HG03064 (cell line): Measurements from ENCODE around the gene TMOD2.

Experiments used
- ATAC-seq: cut with Tn5 transposase; IDR thresholded peaks from one replicate; pipeline ENCODE4 v1.9.1; 2021; ENCODE audit warnings: low read depth; ENCODE audit not compliant: unreplicated experiment

Gene TMOD2

DNA sequence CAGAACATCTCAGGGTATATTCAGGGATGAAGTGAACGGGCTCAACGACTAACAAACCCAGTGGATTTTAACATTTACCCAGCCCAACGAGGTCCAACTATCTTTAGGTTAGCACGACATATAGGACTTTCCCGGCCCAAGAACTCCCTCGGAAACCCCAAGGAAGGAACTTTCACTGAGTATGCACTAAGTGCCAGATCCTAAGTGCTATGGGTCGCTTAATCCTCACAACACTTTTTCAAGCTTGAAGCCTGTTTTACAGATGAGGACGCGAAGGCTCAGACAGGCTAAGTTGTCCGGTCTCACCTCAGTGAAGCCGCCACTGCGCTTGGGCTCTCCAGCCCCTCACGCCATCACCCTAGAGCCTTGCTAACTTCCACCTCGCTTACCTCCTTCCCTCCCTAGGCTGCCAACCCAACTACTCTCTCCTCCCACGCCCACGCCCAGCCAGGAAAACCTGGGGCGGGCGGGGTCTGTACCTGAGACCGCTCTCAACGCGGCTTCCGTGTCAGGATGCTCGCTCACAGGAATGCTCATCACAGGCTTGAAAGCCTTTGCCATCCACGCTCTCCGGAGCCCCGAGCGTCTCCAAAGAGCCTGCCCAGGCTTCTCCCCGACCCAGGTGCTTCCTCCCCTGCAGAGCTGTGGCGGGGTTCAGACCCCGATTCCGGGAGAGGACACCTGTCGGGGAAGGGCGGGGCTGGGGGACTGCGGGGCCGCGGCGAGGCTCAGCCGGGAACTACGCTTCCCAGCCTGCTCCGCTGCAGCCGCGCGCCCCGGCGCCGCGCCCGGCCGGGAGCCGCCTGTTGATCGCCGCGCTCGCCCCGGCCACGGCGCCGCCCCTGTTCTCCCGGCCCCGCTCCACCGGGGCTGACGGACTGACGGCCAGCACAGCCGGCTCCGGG is at the start of gene TMOD2:
TSS of gene TMOD2 (plus strand) at position 806 of the 905 bp plus-strand sequence. CDS start 14,845 bp downstream, outside the sequence.
- peak; percentile 78 for ATAC-seq

DNA sequence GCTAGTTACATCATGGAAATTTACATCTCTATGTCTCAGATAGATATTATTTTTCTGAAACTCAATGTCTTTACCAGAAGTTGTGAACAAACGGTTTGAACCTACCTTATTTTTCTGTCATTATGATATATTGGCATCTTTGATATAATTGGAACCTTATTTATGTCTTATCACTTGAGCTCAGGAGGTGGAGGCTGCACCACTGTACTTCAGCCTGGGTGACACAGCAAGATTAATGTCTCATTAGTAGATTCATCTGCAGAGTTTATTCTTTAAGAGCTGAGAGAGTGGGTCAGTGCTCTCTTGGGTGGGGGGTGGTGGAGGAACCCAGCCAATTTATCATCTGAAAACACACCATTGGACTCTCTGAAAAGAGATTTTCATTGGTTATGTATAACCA is 48.7 kb upstream of the TMOD2 start:
- no peak for ATAC-seq

DNA sequence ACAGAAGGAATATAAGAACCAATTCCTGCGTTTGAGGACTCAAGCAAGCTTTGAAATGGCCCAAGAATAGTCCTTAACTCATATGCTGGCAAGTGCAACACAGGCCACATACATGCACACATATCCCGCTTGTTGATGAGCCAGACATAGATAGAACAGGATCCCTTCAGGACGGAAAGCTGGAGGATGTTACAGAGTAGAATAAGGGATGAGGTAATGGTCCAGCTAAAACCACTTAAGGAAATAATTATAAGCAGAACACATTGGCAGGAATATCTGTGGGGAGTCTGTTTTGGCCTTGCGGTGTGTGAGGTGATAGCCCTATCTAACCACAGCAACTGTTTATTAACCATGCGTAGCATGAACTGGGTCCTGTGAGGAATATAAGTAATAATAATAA is 45.1 kb upstream of the TMOD2 start:
- ATAC-seq: no peak

DNA sequence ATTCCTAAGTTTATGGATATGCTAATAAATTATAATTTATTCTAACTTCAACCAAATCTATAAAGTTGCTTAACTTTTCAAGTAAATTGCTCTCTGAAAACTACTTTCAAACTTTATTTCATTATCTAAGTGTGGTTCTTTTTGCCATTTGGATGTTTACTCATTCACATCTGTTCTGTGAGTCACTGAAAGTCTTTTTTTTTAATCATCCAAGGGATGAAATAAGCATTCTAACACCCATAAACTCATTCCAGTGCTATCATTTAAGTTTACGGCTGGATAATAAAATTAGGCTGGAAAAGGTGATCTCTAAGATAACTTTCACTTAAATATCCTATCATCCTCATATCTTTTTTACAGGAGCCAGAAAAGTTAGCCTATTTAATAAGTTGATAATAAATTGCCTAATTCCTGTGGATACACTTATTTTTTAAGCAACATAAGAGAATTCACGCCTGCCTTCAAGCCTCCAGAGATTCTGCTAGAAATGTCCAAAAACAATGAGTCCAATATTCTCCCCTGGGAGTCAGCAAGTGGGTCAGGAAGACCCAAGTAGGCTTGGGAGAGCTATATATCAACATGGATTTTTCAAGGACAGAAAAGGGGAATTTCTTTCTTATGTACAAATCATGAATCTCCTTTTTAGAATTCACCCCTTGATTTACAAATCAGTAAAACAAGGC is 44.3 kb upstream of the TMOD2 start:
- no peak for ATAC-seq

DNA sequence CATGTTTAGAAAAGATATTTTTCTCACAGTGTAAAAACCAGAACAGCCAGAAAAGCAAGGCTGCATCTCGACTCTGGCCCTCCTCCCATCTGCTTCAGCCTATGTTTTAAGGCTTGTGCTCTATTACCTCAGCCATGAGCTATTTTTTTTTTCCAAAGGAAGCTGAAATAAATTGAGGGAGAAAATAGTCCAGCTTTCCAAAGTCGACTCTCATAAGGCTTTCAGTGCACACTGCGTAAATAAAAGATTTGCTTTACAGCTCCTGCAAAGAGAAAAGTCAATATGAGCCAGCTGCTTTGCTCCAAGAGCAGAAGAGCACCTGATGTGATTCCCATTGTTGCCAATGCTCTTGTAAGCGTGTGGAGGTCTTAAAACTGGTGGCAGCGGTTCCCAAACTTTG is 43.4 kb upstream of the TMOD2 start:
- no peak for ATAC-seq

DNA sequence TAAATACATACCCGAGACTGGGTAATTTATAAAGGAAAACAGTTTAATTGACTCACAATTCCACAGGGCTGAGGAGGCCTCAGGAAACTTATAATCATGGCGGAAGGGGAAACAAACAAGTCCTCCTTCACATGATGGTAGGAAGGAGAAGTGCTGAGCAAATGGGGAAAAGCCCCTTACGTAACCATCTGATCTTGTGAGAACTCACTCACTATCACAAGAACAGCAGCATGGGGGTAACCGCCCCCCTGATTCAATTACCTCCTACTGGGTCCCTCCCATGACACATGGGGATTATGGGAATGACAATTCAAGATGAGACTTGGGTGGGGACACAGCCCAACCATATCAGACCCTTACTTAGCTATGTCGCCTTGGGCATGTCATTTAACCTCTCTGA is 42.4 kb upstream of the TMOD2 start:
- no peak for ATAC-seq

DNA sequence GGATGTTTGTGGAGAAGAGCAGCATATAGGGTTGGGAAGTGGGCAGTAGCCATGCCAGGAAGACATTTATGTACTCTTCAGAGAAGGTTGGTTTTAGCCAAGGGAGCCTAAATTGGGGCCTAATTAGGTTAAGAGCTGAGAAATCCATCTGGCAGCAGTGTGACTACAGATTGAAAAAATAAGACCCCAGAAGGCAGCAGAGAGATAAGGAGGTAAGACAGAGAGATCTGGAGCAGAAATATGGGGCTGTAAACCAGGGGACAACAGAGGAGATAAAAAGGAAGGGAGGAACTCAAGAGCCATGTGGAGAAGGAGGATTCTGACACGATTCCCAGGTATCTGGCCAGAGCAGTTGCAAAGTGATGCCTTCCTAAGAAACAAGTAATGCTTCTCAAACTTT is 37.2 kb upstream of the TMOD2 start:
- ATAC-seq: no peak

DNA sequence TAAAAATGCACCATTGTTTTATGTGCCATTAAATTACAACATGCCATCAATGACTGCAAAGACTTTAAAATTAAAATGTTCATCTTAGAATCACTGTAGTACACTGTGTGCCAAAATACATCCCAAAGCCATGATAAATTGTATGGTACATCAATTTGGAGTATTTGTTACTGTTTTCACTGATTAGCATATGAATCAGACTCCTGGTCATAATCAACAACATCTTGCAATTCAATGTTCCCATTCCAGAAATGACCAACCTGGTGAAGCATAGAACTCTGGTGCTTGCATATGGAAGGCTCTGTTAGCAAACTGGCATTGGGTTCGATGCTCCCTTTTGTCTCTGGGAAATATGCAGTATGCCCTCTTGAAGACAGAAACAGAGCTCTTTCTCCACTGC is 36.5 kb upstream of the TMOD2 start:
- no peak for ATAC-seq

DNA sequence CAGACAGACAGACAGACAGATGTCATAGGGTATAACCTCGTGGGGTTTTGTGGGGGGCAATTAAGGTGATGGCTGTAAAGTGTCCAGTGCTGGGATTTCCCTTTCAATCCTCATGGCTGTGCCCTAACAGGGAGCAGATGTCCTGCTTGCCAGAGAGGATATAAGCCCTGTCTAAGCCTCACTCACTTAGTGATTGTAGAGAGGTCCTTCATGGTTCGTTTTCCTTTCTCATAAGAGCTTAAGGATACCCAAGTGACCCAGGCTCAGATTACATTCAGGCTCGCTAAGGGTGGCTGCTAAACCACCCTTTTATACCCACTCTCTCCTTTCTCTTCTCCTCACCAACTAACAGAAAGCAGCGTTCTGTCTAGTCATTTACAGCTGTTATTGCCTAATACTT is 33.2 kb upstream of the TMOD2 start:
- no peak for ATAC-seq

DNA sequence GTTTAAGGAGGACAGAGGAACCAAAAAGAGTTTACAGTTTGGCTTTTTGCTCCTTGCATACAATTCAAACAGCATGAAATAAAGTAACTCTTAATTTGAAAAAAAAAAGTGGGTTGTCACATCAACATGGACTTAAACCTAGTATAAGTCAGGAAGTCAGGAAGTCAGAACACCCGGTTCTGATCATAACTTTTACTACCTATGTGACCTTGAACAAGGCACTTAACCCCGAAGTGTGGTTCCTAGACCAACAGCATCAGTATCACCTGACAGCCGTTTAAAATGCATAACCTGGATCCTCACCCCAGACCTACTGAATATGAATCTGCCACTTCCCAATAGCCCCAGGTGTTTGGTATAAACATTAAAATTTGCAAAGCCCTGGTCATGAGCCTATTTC is 32.7 kb upstream of the TMOD2 start:
- no peak for ATAC-seq

DNA sequence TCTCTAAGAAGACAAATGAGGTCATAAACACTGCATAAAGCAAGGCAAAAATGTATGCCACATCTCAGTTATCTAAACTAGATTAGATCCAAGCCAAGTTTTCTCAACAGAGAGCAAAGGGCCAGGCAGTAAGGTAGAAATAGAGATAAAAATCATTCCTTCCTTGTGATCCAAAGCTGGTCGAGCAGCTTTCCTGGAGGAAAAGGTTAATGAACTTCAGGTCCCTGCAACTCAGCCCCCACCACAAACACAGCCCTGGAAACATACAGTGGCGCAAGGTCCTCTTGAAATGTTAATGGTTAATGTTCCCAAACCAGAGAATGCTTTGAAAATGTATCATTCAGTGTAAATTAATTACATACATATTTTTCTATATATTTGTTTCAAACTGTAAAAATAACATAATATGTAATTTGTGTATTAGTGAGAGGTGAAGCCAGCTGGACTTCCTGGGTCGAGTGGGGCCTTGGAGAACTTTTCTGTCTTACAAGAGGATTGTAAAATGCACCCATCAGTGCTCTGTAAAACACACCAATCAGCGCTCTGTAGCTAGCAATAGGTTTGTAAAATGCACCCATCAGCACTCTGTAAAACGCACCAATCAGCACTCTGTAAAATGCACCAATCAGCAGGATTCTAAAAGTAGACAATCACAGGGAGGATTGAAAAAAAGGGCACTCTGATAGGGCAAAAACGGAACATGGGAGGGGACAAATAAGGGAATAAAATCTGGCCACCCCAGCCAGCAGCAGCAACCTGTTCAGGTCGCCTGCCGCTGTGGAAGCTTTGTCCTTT is 31.0 kb upstream of the TMOD2 start:
- no peak for ATAC-seq

DNA sequence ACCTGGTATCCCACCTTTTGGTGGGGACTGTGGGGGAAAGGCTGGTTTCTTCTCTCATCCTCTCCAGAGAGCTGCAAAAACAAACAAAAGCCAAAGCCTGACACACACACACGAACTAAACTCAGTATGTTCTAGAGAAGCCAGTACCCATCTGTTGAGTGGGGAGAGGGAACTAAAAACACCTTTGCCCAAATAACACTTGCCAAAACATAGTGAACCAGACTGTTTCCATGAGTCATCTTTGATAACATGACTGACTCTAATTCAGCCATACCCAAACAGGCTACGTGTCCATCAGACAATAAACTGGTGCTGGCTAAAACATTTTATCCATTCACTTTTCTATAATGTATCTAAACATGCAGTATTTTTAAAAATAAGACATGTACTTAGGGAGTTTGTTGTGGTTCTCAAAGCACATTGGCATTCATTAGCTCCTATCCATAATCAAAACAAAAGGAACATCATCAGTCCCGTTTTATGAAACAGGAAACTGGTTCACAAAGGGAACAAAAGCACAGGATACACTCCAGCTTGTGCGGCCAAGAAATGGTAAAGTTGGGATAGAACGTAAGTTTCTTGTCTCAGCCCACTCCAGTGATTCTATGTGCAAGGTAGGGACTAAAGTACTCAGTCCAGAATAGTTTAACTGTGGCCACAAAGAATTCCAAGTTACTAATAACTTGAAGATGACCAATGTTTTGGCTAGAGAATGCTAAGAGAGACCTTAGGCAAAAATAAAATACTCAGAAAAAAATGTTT is 30.0 kb upstream of the TMOD2 start:
- no peak for ATAC-seq

DNA sequence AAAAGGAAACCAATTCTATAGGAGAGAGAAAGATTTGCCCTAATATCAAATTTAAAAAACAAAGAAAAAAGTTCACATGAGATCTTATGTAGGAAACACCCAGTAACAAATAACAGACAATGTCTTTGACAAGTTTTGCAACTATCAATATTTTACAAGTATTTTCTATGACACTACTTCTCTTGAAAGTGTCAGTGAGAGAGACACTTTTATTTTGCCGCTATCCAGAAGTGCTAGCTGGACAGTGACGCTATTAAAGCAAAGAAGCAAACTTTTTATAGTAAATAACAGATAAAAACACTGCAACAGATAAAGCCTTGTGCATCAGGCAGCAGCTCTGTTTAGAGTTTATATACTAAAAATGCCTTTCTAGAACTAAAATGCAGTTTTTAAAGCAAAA is 27.2 kb upstream of the TMOD2 start:
- ATAC-seq: no peak

DNA sequence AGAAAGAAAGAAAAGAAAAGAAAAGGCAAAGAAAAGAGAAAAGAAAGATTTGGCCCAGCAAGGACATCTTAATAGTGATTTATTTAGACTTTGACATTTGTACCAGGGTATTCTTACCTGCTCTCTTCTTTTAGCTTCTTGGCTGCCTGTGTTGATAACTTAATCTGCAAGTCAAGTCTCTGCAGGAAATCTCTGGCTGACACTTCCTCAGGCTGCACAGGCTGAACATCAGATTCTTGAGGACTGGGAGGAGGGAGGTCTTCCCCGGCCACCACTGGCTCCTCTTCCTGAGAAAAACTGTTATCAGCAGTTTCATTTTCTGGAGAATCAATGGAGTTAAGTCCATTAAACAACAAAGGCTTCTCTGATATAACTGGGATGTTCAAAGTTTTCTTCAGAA is 26.7 kb upstream of the TMOD2 start:
- no peak for ATAC-seq

DNA sequence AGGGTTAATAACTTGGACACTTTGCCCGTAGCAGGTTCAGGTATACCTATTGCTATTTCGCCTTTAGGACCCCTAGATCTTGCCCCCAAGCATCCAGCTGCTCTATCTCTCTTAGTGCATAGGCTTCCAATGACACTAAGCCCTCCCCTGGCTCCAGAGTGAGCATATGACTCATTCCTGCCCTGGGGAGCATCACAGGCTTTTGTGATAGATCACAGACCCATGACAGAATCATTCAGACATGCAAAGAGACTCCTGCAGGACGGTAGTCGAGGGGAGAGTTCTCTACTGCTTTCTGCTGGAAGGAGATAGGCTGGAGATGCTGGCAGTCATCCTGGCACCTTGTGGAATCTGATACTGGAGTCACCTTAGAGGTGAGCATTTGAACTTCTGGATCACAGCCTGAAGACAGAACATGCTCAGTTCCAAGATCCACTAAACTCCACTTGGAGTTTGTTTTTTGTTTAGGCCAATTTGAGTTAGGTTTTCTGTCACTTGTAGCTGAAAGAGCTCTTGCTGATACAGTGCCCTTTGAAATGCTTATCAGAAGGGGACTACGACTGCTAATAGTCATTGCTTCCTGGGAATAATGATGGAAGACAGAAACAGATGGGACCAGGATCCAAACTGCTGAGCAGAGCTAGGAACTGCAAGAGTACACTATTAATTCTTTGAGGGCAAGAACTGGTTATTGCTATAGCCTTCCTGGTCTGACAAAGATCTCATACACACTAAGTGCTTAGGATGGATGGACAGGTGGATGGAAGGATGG is 24.9 kb upstream of the TMOD2 start:
- ATAC-seq: peak; percentile 79

DNA sequence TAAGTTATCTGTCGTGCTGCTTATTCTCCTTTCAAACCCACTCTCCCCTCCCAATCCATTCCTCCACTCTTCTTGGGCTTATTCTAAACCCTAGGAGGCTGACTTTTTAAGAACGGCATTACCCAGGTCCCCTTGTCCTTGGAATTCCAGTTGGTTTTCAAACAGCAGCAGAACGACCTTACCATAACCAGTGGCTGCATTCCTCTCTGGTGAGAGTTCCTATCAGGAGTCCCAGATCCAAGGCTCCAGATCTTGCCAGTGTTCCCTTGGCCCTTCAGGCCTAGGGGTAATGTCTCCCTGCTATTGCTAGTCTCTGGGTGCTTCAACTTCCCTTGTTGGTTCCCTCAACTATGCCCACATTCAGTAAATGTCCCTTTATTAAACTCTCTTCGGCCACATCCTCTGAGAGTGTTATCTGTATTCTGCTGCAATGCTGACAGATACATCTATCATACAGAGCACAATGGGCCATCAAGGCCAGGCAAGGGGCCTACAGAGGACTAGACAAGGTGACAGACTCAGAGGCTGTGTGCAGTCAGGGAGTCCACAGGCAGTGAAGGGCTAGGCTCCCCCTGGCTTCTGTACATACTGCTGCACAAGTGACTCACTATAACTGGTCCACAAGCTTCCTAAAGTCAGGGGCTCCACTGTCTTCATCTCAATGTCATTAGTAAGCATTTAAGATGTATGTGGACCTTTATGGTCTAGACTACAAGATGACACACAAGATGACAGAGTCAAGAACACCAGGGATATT is 24.1 kb upstream of the TMOD2 start:
- ATAC-seq: no peak

DNA sequence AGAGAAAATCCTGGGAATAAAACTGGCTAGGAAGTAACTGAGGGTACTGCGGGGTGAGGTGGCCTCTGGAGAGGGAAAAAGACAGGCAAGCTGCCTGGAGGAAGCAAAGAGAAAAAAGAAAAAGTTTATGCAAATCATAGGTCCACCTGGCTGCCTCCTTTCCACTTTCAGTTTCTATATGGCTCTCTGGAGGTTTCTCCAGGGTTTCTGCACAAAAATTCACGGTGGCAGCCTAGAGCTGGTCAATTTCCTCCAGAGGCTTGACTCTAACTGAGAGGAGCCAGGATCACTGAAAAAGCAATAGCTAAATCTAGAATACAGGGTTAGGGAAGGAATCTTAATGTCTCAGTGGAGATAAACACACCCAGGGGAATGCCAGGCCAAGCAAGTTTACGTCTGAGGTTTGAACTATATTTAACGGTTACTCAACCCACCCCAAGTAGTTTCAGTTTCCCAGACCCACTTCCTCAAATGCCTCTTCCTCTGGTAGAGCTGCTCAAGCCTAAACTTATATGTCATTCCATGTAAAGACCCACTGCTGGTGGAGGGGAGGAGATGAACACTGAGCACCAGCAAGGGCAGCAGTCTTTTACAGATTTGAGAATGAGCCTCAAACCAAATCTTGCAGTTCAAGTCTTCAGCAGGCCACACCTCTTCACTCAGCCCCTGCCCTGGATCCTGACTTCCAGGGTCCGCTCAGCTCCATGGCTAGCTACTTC is 19.7 kb upstream of the TMOD2 start:
- ATAC-seq: peak; percentile 57

DNA sequence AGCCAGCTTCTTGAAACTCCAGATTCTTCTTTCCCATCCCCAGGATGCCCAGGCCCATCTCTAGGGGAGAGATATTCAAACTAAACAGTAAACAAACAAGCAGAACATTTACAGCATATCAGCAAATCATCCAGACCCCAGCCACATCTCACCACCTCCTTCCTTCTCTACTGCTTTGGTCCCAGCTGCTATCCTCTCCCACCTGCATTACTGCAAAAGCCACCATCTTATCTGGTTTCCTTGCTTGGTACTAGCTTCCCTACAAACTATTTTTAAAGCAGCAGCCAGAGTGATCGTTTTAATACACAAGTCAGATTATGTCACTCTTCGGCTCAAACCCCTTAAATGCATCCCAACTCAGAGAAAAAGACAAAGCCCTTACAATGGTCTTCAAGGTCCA is 18.8 kb upstream of the TMOD2 start:
- no peak for ATAC-seq
